ENCODE results near the gene LRRC52. TPM values are rescaled to one million over a fixed set of nuclear protein-coding genes. Genes with fewer than 3 reads are reported as not detected.

Gene LRRC52
- total RNA-seq, 1 experiment from 2014 or later, result not detected

DNA sequence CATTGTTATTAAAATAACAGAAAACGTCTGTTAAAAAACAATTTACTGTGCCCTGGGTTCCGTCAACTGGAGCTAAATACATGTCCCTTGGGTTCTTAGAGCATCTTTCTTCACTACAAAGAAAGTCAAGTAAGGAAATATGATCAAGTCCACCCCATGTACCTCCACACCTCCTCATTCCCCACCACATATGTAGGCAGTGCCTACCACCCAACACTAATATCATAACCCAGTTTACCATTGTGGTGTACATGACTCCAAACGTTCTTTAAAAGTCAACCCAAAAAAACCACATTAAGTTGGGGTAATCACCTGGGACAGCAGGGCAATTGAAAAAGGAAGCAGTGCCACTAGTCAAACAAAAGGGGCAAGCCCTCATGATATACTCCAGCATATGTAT, 7.8 kb upstream of the LRRC52 start (continued):
- TF ChIP-seq E2F4 (CRISPR knock-in tag; IDR thresholded peaks at IDR 0.05; ENCODE audit: borderline replicate concordance, low read depth) (no peak), ZNF219 (CRISPR knock-in tag; IDR thresholded peaks at IDR 0.05; ENCODE audit: borderline replicate concordance) (no peak), NFYB (CRISPR knock-in tag; conservative IDR thresholded peaks at IDR 0.05; ENCODE audit: low read depth) (no peak), FOXP1 (CRISPR knock-in tag; IDR thresholded peaks at IDR 0.05; ENCODE audit: borderline replicate concordance) (no peak), ZNF317 (CRISPR knock-in tag; IDR thresholded peaks at IDR 0.05; ENCODE audit: borderline replicate concordance, low read depth) (no peak)
- TF ChIP-seq, protein P1, sequence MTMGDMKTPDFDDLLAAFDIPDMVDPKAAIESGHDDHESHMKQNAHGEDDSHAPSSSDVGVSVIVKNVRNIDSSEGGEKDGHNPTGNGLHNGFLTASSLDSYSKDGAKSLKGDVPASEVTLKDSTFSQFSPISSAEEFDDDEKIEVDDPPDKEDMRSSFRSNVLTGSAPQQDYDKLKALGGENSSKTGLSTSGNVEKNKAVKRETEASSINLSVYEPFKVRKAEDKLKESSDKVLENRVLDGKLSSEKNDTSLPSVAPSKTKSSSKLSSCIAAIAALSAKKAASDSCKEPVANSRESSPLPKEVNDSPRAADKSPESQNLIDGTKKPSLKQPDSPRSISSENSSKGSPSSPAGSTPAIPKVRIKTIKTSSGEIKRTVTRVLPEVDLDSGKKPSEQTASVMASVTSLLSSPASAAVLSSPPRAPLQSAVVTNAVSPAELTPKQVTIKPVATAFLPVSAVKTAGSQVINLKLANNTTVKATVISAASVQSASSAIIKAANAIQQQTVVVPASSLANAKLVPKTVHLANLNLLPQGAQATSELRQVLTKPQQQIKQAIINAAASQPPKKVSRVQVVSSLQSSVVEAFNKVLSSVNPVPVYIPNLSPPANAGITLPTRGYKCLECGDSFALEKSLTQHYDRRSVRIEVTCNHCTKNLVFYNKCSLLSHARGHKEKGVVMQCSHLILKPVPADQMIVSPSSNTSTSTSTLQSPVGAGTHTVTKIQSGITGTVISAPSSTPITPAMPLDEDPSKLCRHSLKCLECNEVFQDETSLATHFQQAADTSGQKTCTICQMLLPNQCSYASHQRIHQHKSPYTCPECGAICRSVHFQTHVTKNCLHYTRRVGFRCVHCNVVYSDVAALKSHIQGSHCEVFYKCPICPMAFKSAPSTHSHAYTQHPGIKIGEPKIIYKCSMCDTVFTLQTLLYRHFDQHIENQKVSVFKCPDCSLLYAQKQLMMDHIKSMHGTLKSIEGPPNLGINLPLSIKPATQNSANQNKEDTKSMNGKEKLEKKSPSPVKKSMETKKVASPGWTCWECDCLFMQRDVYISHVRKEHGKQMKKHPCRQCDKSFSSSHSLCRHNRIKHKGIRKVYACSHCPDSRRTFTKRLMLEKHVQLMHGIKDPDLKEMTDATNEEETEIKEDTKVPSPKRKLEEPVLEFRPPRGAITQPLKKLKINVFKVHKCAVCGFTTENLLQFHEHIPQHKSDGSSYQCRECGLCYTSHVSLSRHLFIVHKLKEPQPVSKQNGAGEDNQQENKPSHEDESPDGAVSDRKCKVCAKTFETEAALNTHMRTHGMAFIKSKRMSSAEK (CRISPR knock-in tag; IDR thresholded peaks at IDR 0.05; ENCODE audit: borderline replicate concordance), result no peak

- ATAC-seq (no peak), DNase-seq (ENCODE audit: low spot score) (no peak)
- no peaks in the 10 kb centered on the region for H3K9me3 Mint-ChIP-seq
- no peak for TF ChIP-seq ZNF425 (CRISPR knock-in tag; conservative IDR thresholded peaks at IDR 0.05)
- H3K27me3 Mint-ChIP-seq (ENCODE audit: low read depth), result peaks cover 14% of the 10 kb centered on the region
- H3K36me3 Mint-ChIP-seq, result no peaks in the 10 kb centered on the region
- ChIA-PET POLR2A (no interaction called here), CTCF (interaction anchor here (1.2 kb wide), 1 partner anchor 114 kb away, joined by 3 read pairs; no protein-coding TSS in a partner anchor)
- no peaks in the 10 kb centered on the region for H3K4me1 Mint-ChIP-seq
- H3K4me3 Mint-ChIP-seq, result no peak overlapping the region
- no peak overlapping the region for H3K27ac Mint-ChIP-seq
Measured at GRCh38 chr1:165537356-165538109, 6.3 kb upstream of the LRRC52 start.

DNA sequence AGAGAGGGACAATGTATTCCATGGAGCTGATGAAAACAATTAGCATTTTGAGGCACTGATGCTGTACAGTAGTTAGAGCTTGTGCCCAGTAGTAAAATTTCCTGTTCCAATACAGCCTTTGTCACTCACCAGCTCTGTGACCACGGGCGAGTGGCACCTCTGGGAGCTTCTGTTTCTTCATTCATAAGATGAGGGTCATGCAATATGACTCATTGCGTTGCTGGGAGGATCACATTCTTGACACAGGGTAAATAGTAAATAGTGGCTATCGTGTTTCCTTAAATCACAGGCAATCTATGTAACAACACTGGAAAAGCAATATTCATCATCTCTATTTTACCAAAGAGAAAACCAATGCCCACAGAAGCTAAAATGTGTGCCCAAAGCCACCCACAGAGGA, 4.5 kb upstream of the LRRC52 start:
- Mint-ChIP-seq H3K4me3 (no peak overlapping the region), H3K36me3 (no peaks in the 10 kb centered on the region), H3K4me1 (peaks cover 8% of the 10 kb centered on the region), H3K27ac (no peak overlapping the region), H3K9me3 (no peaks in the 10 kb centered on the region), H3K27me3 (ENCODE audit: low read depth) (peaks cover 13% of the 10 kb centered on the region)
- CTCF ChIA-PET, result no interaction called here
- TF ChIP-seq FOXK1 (CRISPR knock-in tag; IDR thresholded peaks at IDR 0.05) (no peak), HMGXB4 (CRISPR knock-in tag; IDR thresholded peaks at IDR 0.05) (no peak), ZNF121 (CRISPR knock-in tag; IDR thresholded peaks at IDR 0.05) (no peak), ZMAT4 (CRISPR knock-in tag; IDR thresholded peaks at IDR 0.05) (no peak), ZNF281 (CRISPR knock-in tag; IDR thresholded peaks at IDR 0.05) (no peak), GABPB1 (CRISPR knock-in tag; IDR thresholded peaks at IDR 0.05) (no peak), KAT7 (CRISPR knock-in tag; IDR thresholded peaks at IDR 0.05; ENCODE audit: borderline replicate concordance) (no peak), MYBL2 (CRISPR knock-in tag; IDR thresholded peaks at IDR 0.05) (no peak)
- TF ChIP-seq, protein P2, sequence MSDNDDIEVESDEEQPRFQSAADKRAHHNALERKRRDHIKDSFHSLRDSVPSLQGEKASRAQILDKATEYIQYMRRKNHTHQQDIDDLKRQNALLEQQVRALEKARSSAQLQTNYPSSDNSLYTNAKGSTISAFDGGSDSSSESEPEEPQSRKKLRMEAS (CRISPR knock-in tag; IDR thresholded peaks at IDR 0.05), result no peak
- ATAC-seq (no peak), DNase-seq (ENCODE audit: low spot score) (no peak)
- POLR2A ChIA-PET, result no interaction called here
